HEK293 (cell line): ENCODE results near the gene JPH3.

ENCODE experiments used
- CTCF ChIA-PET: fragments of 350-600 bp; formaldehyde crosslinking; extraction: SDS; loops from one replicate; lab custom pipeline; 2021; ENCODE audit warnings: antibody characterized with exemption; lab: Yijun Ruan, JAX
- POLR2A ChIA-PET: fragments of 300-600 bp; formaldehyde crosslinking; extraction: SDS; loops from one replicate; lab custom pipeline; 2020; ENCODE audit warnings: antibody characterized with exemption, inconsistent platforms; lab: Yijun Ruan, JAX
- H3K27ac ChIP-seq: fragments of 200-500 bp; sonication (Bioruptor generic); 2 replicates; pipeline ENCODE4 v1.5.1; 2014; ENCODE audit warnings: low read depth, low read length, control low read depth, inconsistent platforms; ENCODE audit errors: extremely low read depth
- H3K36me3 ChIP-seq, 2 experiments: fragments of 200-500 bp in 1 of 2; sonication (Bioruptor generic) in 1 of 2; 1 replicate in 1 of 2; 2 replicates in 1 of 2; pipeline ENCODE4 v1.5.1; 2014 to 2017; ENCODE audit warnings: inconsistent platforms in 2 of 2, low read length in 2 of 2; ENCODE audit not compliant: control insufficient read depth in 2 of 2, insufficient read depth in 1 of 2
- H3K4me1 ChIP-seq: fragments of 200-500 bp; sonication (Bioruptor generic); 2 replicates; pipeline ENCODE4 v1.5.1; 2014; ENCODE audit warnings: mild to moderate bottlenecking, low read length, inconsistent platforms; ENCODE audit not compliant: control insufficient read depth, insufficient read depth
- H3K4me3 ChIP-seq: 2 replicates; pipeline ENCODE4 v1.5.1; 2011; ENCODE audit warnings: low read depth, mild to moderate bottlenecking, control low read depth, low read length, moderate library complexity
- H3K9me3 ChIP-seq: fragments of 200-500 bp; sonication (Bioruptor generic); 2 replicates; pipeline ENCODE4 v1.5.1; 2014; ENCODE audit warnings: low read depth, low read length, inconsistent platforms; ENCODE audit not compliant: control insufficient read depth, insufficient read depth
- GLI2 ChIP-seq: fragments of 450-650 bp; formaldehyde crosslinking; IDR thresholded peaks from 2 replicates; pipeline ENCODE4; 2017; ENCODE audit warnings: missing biosample characterization, missing genetic modification characterization, low read depth, borderline replicate concordance
- MZF1 ChIP-seq: fragments of 450-650 bp; formaldehyde crosslinking; IDR thresholded peaks from 2 replicates; pipeline ENCODE4 v1.5.1; 2017; ENCODE audit warnings: missing biosample characterization, missing genetic modification characterization, borderline replicate concordance
- OSR2 ChIP-seq: fragments of 450-650 bp; formaldehyde crosslinking; IDR thresholded peaks from 2 replicates; pipeline ENCODE4 v1.5.1; 2016; ENCODE audit warnings: missing biosample characterization, missing genetic modification characterization
- OVOL3 ChIP-seq: fragments of 450-650 bp; formaldehyde crosslinking; IDR thresholded peaks from 2 replicates; pipeline ENCODE4 v1.5.1; 2016; ENCODE audit warnings: missing biosample characterization, missing genetic modification characterization
- YY2 ChIP-seq: fragments of 450-650 bp; formaldehyde crosslinking; IDR thresholded peaks from 2 replicates; pipeline ENCODE4 v1.5.1; 2016; ENCODE audit warnings: missing biosample characterization, missing genetic modification characterization
- ZBTB20 ChIP-seq: fragments of 450-650 bp; formaldehyde crosslinking; IDR thresholded peaks from 2 replicates; pipeline ENCODE4 v1.5.1; 2016; ENCODE audit warnings: missing biosample characterization, missing genetic modification characterization
- ZBTB7A ChIP-seq: fragments of 450-650 bp; formaldehyde crosslinking; IDR thresholded peaks from 2 replicates; pipeline ENCODE4 v1.5.1; 2016; ENCODE audit warnings: low read depth, missing biosample characterization, missing genetic modification characterization
- ZEB2 ChIP-seq: fragments of 450-650 bp; formaldehyde crosslinking; IDR thresholded peaks from 2 replicates; pipeline ENCODE4 v1.5.1; 2016; ENCODE audit warnings: missing biosample characterization, missing genetic modification characterization
- ZNF138 ChIP-seq: fragments of 450-650 bp; formaldehyde crosslinking; IDR thresholded peaks from 2 replicates; pipeline ENCODE4 v1.5.1; 2016; ENCODE audit warnings: missing biosample characterization, missing genetic modification characterization, borderline replicate concordance
- ZNF146 ChIP-seq: fragments of 450-650 bp; formaldehyde crosslinking; IDR thresholded peaks from 2 replicates; pipeline ENCODE4 v1.5.1; 2016; ENCODE audit warnings: missing biosample characterization, missing genetic modification characterization
- ZNF175 ChIP-seq: fragments of 450-650 bp; formaldehyde crosslinking; IDR thresholded peaks from 2 replicates; pipeline ENCODE4 v1.5.1; 2016; ENCODE audit warnings: missing biosample characterization, missing genetic modification characterization
- ZNF202 ChIP-seq: fragments of 450-650 bp; formaldehyde crosslinking; IDR thresholded peaks from 2 replicates; pipeline ENCODE4 v1.5.1; 2016; ENCODE audit warnings: missing biosample characterization, missing genetic modification characterization, borderline replicate concordance
- ZNF473 ChIP-seq: fragments of 450-650 bp; formaldehyde crosslinking; IDR thresholded peaks from 2 replicates; pipeline ENCODE4 v1.5.1; 2017; ENCODE audit warnings: missing biosample characterization, missing genetic modification characterization
- ZNF544 ChIP-seq: fragments of 450-650 bp; formaldehyde crosslinking; IDR thresholded peaks from 2 replicates; pipeline ENCODE4 v1.5.0; 2017; ENCODE audit warnings: missing biosample characterization, missing genetic modification characterization
- ZNF600 ChIP-seq: fragments of 450-650 bp; formaldehyde crosslinking; IDR thresholded peaks from 2 replicates; pipeline ENCODE4 v1.5.1; 2016; ENCODE audit warnings: missing biosample characterization, missing genetic modification characterization
- ZNF629 ChIP-seq: fragments of 450-650 bp; formaldehyde crosslinking; IDR thresholded peaks from 2 replicates; pipeline ENCODE4 v1.5.1; 2017; ENCODE audit warnings: missing biosample characterization, missing genetic modification characterization
- ZNF654 ChIP-seq: fragments of 450-650 bp; formaldehyde crosslinking; IDR thresholded peaks from 2 replicates; pipeline ENCODE4 v1.5.1; 2016; ENCODE audit warnings: low read depth, missing biosample characterization, missing genetic modification characterization
- ZXDB ChIP-seq: fragments of 450-650 bp; formaldehyde crosslinking; IDR thresholded peaks from 2 replicates; pipeline ENCODE4 v1.5.1; 2016; ENCODE audit warnings: missing biosample characterization, missing genetic modification characterization
- TF ChIP-seq, protein P1 (sequence below): fragments of 450-650 bp; formaldehyde crosslinking; IDR thresholded peaks from 2 replicates; pipeline ENCODE4 v1.5.0; 2017; ENCODE audit warnings: missing biosample characterization, missing genetic modification characterization, borderline replicate concordance
- TF ChIP-seq, protein P2 (sequence below): fragments of 450-650 bp; formaldehyde crosslinking; IDR thresholded peaks from 2 replicates; pipeline ENCODE4 v1.5.1; 2016; ENCODE audit warnings: missing biosample characterization, missing genetic modification characterization, borderline replicate concordance
- TF ChIP-seq, protein P3 (sequence below): fragments of 450-650 bp; formaldehyde crosslinking; IDR thresholded peaks from 2 replicates; pipeline ENCODE4 v1.5.1; 2016; ENCODE audit warnings: missing biosample characterization, missing genetic modification characterization, borderline replicate concordance

JPH3 gene

DNA sequence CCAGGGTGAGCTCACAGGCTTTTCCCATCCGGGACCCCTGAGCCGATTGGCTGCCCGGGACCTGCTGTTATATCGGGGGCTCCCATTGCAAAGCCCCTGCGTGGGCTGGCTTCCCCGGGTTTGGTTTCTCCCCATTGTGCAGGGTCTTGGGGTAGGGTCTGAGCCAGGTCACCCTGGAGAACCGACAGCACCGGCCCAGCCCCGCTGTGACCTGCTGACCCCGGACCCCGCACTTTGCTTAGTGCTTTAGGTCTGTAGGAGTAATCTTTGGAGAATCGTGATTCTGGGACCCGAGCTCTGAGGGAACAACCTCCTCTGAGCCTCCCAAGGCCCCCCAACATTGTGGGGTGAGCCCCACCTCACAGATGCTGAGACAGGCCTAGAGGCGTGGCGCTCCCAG lies 62.9 kb downstream of the JPH3 start (continued):
- TF ChIP-seq, protein P1, sequence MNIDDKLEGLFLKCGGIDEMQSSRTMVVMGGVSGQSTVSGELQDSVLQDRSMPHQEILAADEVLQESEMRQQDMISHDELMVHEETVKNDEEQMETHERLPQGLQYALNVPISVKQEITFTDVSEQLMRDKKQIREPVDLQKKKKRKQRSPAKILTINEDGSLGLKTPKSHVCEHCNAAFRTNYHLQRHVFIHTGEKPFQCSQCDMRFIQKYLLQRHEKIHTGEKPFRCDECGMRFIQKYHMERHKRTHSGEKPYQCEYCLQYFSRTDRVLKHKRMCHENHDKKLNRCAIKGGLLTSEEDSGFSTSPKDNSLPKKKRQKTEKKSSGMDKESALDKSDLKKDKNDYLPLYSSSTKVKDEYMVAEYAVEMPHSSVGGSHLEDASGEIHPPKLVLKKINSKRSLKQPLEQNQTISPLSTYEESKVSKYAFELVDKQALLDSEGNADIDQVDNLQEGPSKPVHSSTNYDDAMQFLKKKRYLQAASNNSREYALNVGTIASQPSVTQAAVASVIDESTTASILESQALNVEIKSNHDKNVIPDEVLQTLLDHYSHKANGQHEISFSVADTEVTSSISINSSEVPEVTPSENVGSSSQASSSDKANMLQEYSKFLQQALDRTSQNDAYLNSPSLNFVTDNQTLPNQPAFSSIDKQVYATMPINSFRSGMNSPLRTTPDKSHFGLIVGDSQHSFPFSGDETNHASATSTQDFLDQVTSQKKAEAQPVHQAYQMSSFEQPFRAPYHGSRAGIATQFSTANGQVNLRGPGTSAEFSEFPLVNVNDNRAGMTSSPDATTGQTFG (tag by site-specific recombination), result no peak
- TF ChIP-seq ZXDB (tag by site-specific recombination), result no peak

DNA sequence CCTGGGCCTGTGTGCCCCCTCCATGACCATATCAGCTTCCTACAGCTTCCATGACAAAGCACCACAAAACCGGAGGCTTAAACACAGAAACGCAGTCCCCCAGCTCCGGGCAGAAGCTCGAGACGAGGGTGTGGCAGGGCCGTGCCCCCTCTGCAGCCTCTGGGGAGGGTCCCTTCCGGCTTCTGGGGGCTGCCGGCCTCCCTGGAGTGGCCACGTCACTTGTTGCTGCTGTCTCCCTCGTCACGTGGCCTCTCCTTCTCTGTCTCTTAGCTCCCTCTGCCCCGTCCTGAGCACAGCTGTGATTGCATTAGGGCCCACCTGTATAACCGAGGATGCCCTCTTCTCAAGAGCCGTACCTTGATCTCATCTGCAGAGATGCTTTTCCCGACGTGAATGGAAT lies 64.6 kb downstream of the JPH3 start:
- TF ChIP-seq ZNF146 (tag by site-specific recombination) (no peak), ZNF654 (tag by site-specific recombination) (no peak), ZNF544 (tag by site-specific recombination) (no peak), ZEB2 (no peak), MZF1 (tag by site-specific recombination) (no peak), ZNF473 (tag by site-specific recombination) (no peak), OSR2 (no peak), GLI2 (no peak), YY2 (tag by site-specific recombination) (no peak), ZNF629 (no peak), OVOL3 (tag by site-specific recombination) (no peak), ZNF175 (no peak), ZBTB7A (tag by site-specific recombination) (no peak), ZBTB20 (tag by site-specific recombination) (no peak), ZNF202 (tag by site-specific recombination) (no peak), ZNF138 (tag by site-specific recombination) (no peak), ZNF600 (tag by site-specific recombination) (no peak)
- TF ChIP-seq, protein P2, sequence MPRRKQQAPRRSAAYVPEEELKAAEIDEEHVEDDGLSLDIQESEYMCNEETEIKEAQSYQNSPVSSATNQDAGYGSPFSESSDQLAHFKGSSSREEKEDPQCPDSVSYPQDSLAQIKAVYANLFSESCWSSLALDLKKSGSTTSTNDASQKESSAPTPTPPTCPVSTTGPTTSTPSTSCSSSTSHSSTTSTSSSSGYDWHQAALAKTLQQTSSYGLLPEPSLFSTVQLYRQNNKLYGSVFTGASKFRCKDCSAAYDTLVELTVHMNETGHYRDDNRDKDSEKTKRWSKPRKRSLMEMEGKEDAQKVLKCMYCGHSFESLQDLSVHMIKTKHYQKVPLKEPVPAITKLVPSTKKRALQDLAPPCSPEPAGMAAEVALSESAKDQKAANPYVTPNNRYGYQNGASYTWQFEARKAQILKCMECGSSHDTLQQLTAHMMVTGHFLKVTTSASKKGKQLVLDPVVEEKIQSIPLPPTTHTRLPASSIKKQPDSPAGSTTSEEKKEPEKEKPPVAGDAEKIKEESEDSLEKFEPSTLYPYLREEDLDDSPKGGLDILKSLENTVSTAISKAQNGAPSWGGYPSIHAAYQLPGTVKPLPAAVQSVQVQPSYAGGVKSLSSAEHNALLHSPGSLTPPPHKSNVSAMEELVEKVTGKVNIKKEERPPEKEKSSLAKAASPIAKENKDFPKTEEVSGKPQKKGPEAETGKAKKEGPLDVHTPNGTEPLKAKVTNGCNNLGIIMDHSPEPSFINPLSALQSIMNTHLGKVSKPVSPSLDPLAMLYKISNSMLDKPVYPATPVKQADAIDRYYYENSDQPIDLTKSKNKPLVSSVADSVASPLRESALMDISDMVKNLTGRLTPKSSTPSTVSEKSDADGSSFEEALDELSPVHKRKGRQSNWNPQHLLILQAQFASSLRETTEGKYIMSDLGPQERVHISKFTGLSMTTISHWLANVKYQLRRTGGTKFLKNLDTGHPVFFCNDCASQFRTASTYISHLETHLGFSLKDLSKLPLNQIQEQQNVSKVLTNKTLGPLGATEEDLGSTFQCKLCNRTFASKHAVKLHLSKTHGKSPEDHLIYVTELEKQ, result no peak
- TF ChIP-seq, protein P3, sequence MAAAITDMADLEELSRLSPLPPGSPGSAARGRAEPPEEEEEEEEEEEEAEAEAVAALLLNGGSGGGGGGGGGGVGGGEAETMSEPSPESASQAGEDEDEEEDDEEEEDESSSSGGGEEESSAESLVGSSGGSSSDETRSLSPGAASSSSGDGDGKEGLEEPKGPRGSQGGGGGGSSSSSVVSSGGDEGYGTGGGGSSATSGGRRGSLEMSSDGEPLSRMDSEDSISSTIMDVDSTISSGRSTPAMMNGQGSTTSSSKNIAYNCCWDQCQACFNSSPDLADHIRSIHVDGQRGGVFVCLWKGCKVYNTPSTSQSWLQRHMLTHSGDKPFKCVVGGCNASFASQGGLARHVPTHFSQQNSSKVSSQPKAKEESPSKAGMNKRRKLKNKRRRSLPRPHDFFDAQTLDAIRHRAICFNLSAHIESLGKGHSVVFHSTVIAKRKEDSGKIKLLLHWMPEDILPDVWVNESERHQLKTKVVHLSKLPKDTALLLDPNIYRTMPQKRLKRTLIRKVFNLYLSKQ, result no peak
- H3K4me1 ChIP-seq, result no peaks in the 10 kb centered on the region
- no peaks in the 10 kb centered on the region for H3K36me3 ChIP-seq
- no peaks in the 10 kb centered on the region for H3K9me3 ChIP-seq
- POLR2A ChIA-PET, result no interaction called here
- CTCF ChIA-PET, result interaction anchor here (0.6 to 0.8 kb wide), 2 partner anchors 10 to 30 kb away, joined by 3 read pairs; no protein-coding TSS in a partner anchor
- H3K27ac ChIP-seq, result no peak overlapping the region
- H3K4me3 ChIP-seq, result no peak overlapping the region
